Natural killer cell treated with Interleukin-12 subunit alpha and Interleukin-12 subunit beta and Interleukin-15 and Interleukin-18, amount 100 ng/mL, for 72 hours (primary cell): ENCODE data around the gene NETO2. TPM values are rescaled to one million over a fixed set of nuclear protein-coding genes. Genes with fewer than 3 reads are reported as not detected.
A peak's percentile ranks its signal among the peaks of the same experiment; 100 is the strongest.
"Not testable (repeated sequence)": the region's sequence is repeated elsewhere in the genome, so short reads cannot be mapped to it uniquely, and the experiment has no call there.

Experiments used
- ATAC-seq, 2 donors: fragments of 150-1000 bp; cut with Tn5 transposase in 1 of 2; sonication (Bioruptor Pico), chemical (Tn5 transposase) in 1 of 2; 2 replicates each; pipeline ENCODE4 v1.10.0; 2021
- DNase-seq: peaks from one replicate; pipeline ENCODE4 v3.0.0; 2022; ENCODE audit warnings: low spot score
- H3K27ac Mint-ChIP-seq, 2 donors: 1 replicate in 1 of 2; 2 replicates in 1 of 2; pipeline ENCODE4 v1.8.0; 2022; ENCODE audit warnings: mixed read lengths in 2 of 2, mild to moderate bottlenecking in 1 of 2, moderate library complexity in 1 of 2
- H3K27me3 Mint-ChIP-seq, 2 donors: 1 replicate in 1 of 2; 2 replicates in 1 of 2; pipeline ENCODE4 v1.8.0; 2022; ENCODE audit warnings: mixed read lengths in 2 of 2
- H3K36me3 Mint-ChIP-seq: one replicate; pipeline ENCODE4 v1.8.0; 2022; ENCODE audit warnings: mixed read lengths
- H3K4me1 Mint-ChIP-seq, 2 donors: 1 replicate in 1 of 2; 2 replicates in 1 of 2; pipeline ENCODE4 v1.8.0; 2022; ENCODE audit warnings: low read depth in 2 of 2, mixed read lengths in 2 of 2, mild to moderate bottlenecking in 1 of 2
- H3K4me3 Mint-ChIP-seq: one replicate; pipeline ENCODE4 v1.8.0; 2022; ENCODE audit warnings: mixed read lengths
- H3K9me3 Mint-ChIP-seq: 2 replicates; pipeline ENCODE4 v1.8.0; 2022; ENCODE audit warnings: mixed read lengths
- total RNA-seq, 2 donors: library from RNA; stranded (reverse); gene quantifications; one replicate each; pipeline ENCODE4 v1.2.3, GENCODE V29; 2022

The NETO2 gene
- total RNA-seq, 2 donors from 2014 or later, result 6.1 to 18.2 TPM

GRCh38 chr16:47110939-47111338 lies 32.8 kb downstream of the NETO2 start:
- Mint-ChIP-seq H3K27me3 (peaks cover 0 to 3% of the 10 kb centered on the region in 2 donors), H3K27ac (no peak overlapping the region), H3K4me3 (no peak overlapping the region), H3K4me1 (peaks cover 4 to 10% of the 10 kb centered on the region in 2 donors), H3K9me3 (no peaks in the 10 kb centered on the region), H3K36me3 (no peaks in the 10 kb centered on the region)
- DNase-seq (no peak), ATAC-seq (no peak)

- H3K4me3 Mint-ChIP-seq, result no peak overlapping the region
- H3K27me3 Mint-ChIP-seq, result peaks cover 0 to 6% of the 10 kb centered on the region in 2 donors
- H3K4me1 Mint-ChIP-seq, result peaks cover 4% of the 10 kb centered on the region in 2 donors
- DNase-seq, result no peak
- H3K36me3 Mint-ChIP-seq, result peaks cover 4% of the 10 kb centered on the region
- no peak overlapping the region for H3K27ac Mint-ChIP-seq
- H3K9me3 Mint-ChIP-seq, result no peaks in the 10 kb centered on the region
- no peak for ATAC-seq
Observed at GRCh38 chr16:47109361-47109760, 34.4 kb downstream of the NETO2 start.

- ATAC-seq, H3K27ac Mint-ChIP-seq, H3K4me3 Mint-ChIP-seq, DNase-seq, H3K9me3 Mint-ChIP-seq, H3K4me1 Mint-ChIP-seq: not testable (repeated sequence)
- peaks cover 23% of the 10 kb centered on the region for H3K36me3 Mint-ChIP-seq
- H3K27me3 Mint-ChIP-seq, result peaks cover 17 to 26% of the 10 kb centered on the region in 2 donors
Observed at GRCh38 chr16:47102921-47103320, 40.8 kb downstream of the NETO2 start.

GRCh38 chr16:47097154-47097553 lies 46.6 kb downstream of the NETO2 start:
- ATAC-seq, H3K4me3 Mint-ChIP-seq, H3K9me3 Mint-ChIP-seq, DNase-seq, H3K27ac Mint-ChIP-seq, H3K4me1 Mint-ChIP-seq: not testable (repeated sequence)
- peaks cover 26 to 31% of the 10 kb centered on the region in 2 donors for H3K27me3 Mint-ChIP-seq
- H3K36me3 Mint-ChIP-seq, result peaks cover 17% of the 10 kb centered on the region

- Mint-ChIP-seq H3K27me3 (peaks cover 26 to 28% of the 10 kb centered on the region in 2 donors), H3K4me3 (peak overlapping the region; percentile 24), H3K9me3 (peaks cover 3% of the 10 kb centered on the region), H3K27ac (peak overlapping the region in 1 of 2 donors; percentile 38), H3K4me1 (no peaks in the 10 kb centered on the region), H3K36me3 (peaks cover 15% of the 10 kb centered on the region)
- DNase-seq (no peak), ATAC-seq (peak in 1 of 2 donors; percentile 51)
Observed at GRCh38 chr16:47096297-47096696, 47.4 kb downstream of the NETO2 start.

GRCh38 chr16:47084198-47084597 lies 59.5 kb downstream of the NETO2 start:
- no peak overlapping the region for H3K4me3 Mint-ChIP-seq
- DNase-seq, result no peak
- no peaks in the 10 kb centered on the region for H3K36me3 Mint-ChIP-seq
- H3K9me3 Mint-ChIP-seq, result no peaks in the 10 kb centered on the region
- H3K27me3 Mint-ChIP-seq, result no peaks in the 10 kb centered on the region
- ATAC-seq, result no peak
- H3K4me1 Mint-ChIP-seq, result no peaks in the 10 kb centered on the region
- H3K27ac Mint-ChIP-seq, result no peak overlapping the region

- Mint-ChIP-seq H3K4me1 (no peaks in the 10 kb centered on the region), H3K27ac (no peak overlapping the region)
- no peak for ATAC-seq
Observed at GRCh38 chr16:47082099-47082865, 61.5 kb downstream of the NETO2 start.

GRCh38 chr16:47081115-47081514 lies 62.6 kb downstream of the NETO2 start:
- H3K36me3 Mint-ChIP-seq, result no peaks in the 10 kb centered on the region
- DNase-seq, result no peak
- no peak for ATAC-seq
- no peak overlapping the region for H3K4me3 Mint-ChIP-seq
- H3K27ac Mint-ChIP-seq, result no peak overlapping the region
- no peaks in the 10 kb centered on the region for H3K9me3 Mint-ChIP-seq
- peaks cover 0 to 5% of the 10 kb centered on the region in 2 donors for H3K27me3 Mint-ChIP-seq
- no peaks in the 10 kb centered on the region for H3K4me1 Mint-ChIP-seq

More at GRCh38 chr16:47082099-47082865, 61.5 kb downstream of the NETO2 start:
- Mint-ChIP-seq H3K9me3 (no peaks in the 10 kb centered on the region), H3K36me3 (no peaks in the 10 kb centered on the region), H3K27me3 (peaks cover 0 to 3% of the 10 kb centered on the region in 2 donors), H3K4me3 (no peak overlapping the region)
- DNase-seq, result no peak

- no peaks in the 10 kb centered on the region for H3K4me1 Mint-ChIP-seq
- no peaks in the 10 kb centered on the region for H3K36me3 Mint-ChIP-seq
- no peak for DNase-seq
- peaks cover 0 to 5% of the 10 kb centered on the region in 2 donors for H3K27me3 Mint-ChIP-seq
- no peaks in the 10 kb centered on the region for H3K9me3 Mint-ChIP-seq
- no peak overlapping the region for H3K27ac Mint-ChIP-seq
- H3K4me3 Mint-ChIP-seq, result no peak overlapping the region
- no peak for ATAC-seq
Observed at GRCh38 chr16:47079860-47080259, 63.9 kb downstream of the NETO2 start.

- Mint-ChIP-seq H3K9me3 (no peaks in the 10 kb centered on the region), H3K36me3 (no peaks in the 10 kb centered on the region), H3K4me1 (peaks cover 6 to 10% of the 10 kb centered on the region in 2 donors), H3K27me3 (peaks cover 13% of the 10 kb centered on the region in 2 donors), H3K27ac (no peak overlapping the region), H3K4me3 (no peak overlapping the region)
- DNase-seq (no peak), ATAC-seq (no peak)
Observed at GRCh38 chr16:47073223-47074155, 70.3 kb downstream of the NETO2 start.

- H3K27me3 Mint-ChIP-seq, result peaks cover 11 to 13% of the 10 kb centered on the region in 2 donors
- no peak overlapping the region for H3K4me3 Mint-ChIP-seq
- no peaks in the 10 kb centered on the region for H3K36me3 Mint-ChIP-seq
- H3K27ac Mint-ChIP-seq, result no peak overlapping the region
- no peak for ATAC-seq
- no peaks in the 10 kb centered on the region for H3K9me3 Mint-ChIP-seq
- H3K4me1 Mint-ChIP-seq, result peaks cover 6 to 10% of the 10 kb centered on the region in 2 donors
- no peak for DNase-seq
Observed at GRCh38 chr16:47072158-47072557, 71.6 kb downstream of the NETO2 start.

- no peak for ATAC-seq
- peak overlapping the region; percentile 19 to 71 for H3K27ac Mint-ChIP-seq
Observed at GRCh38 chr16:47069841-47070584, 73.7 kb downstream of the NETO2 start.

GRCh38 chr16:47069313-47069712 lies 74.4 kb downstream of the NETO2 start:
- DNase-seq (no peak), ATAC-seq (no peak)
- Mint-ChIP-seq H3K9me3 (no peaks in the 10 kb centered on the region), H3K4me1 (peaks cover 6 to 10% of the 10 kb centered on the region in 2 donors), H3K36me3 (no peaks in the 10 kb centered on the region), H3K27ac (peak overlapping the region; percentile 19 to 71), H3K4me3 (no peak overlapping the region), H3K27me3 (peaks cover 13 to 16% of the 10 kb centered on the region in 2 donors)

More at GRCh38 chr16:47069841-47070584, 73.7 kb downstream of the NETO2 start:
- no peak for DNase-seq
- peaks cover 13 to 16% of the 10 kb centered on the region in 2 donors for H3K27me3 Mint-ChIP-seq
- no peaks in the 10 kb centered on the region for H3K36me3 Mint-ChIP-seq
- no peak overlapping the region for H3K4me3 Mint-ChIP-seq
- H3K9me3 Mint-ChIP-seq, result no peaks in the 10 kb centered on the region
- H3K4me1 Mint-ChIP-seq, result peaks cover 6 to 10% of the 10 kb centered on the region in 2 donors
